G401 (cell line): ENCODE measurements around the gene SELENOT. TPM values are rescaled to one million over a fixed set of nuclear protein-coding genes. Genes with fewer than 3 reads are reported as not detected.
"Not testable (repeated sequence)": the region's sequence is repeated elsewhere in the genome, so short reads cannot be mapped to it uniquely, and the experiment has no call there.

Experiments used
- DNase-seq: peaks from one replicate; pipeline ENCODE4 v3.0.0-alpha.2; 2015; ENCODE audit warnings: low spot score
- in situ Hi-C: cut with HindIII; loops from 2 replicates; pipeline ENCODE4 v1.10.0; 2016; ENCODE audit warnings: low sequenced_read_pairs, mixed read lengths
- total RNA-seq: library from RNA; depleted of rRNA; stranded (reverse); fragments of >200 nt; shearing (Covaris generic); gene quantifications from 2 replicates; pipeline ENCODE4 v1.2.3, GENCODE V29; 2014

The SELENOT gene
- total RNA-seq, 1 experiment from 2014 or later, result 130 TPM

DNA sequence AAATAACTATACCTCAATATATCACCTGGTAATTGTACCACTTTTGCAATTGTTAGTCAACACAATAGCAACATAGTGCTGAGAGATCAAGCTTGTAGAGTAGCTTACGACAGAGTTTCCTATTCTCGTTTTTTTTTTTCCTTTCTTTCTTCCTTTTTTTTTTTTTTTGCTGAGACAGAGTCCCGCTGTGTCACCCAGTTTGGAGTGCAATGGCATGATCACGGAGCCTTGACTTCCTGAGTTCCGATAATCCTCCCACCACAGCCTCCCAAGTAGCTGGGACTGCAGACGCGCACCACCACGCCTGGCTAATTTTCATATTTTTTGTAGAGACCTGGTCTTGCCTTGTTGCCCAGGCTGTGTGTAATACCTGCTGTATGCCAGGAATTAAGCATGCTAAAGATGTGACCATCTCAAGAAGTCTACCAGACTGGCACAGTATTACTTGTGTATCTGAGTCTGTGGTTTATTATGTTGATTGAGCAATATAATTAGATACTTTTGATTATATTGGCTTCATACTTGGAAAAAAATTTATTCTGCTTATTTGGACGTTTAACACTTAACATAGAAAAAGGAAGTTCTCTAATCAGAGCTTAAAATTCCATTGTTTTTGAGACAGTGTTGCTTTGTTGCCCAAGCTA, 3.0 kb downstream of the SELENOT start:
- DNase-seq, result no peak
- in situ Hi-C loops, result no loop called here

DNA sequence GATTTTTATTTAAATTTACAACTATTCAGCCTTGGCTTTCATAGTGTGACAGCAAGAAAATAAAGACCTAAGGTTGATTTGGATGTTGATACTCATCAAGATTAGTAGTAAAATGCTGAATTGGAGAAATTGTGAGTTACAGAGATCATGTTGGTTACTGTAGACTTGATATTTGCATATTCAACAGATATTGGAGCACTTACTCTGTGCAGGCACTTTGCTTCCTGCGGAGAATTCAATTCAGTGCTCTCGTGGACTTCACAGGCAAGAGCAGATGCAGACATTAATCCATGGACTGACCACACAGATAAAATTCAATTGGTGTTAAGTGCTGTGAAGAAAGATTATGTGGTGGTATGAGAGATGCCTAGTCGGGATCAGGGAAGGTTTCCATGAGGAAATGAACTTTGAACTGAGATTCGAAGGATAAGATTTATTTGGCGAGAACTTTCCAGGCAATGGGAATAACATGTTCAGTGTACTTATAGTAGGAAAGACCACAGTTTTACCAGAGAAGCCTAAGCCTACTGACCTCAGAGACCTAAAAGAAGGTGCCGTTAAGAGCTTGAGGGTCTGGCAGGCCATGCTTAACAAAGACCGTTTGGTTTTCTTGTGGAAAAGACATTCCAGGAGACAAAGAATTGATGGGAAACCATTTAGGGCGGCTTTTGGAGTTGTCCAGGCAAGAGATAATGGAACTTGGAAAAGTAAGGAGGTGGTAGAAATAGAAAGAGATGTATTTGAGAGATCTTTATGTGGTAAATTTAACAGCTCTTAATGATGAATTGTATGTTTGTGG, 4.3 kb downstream of the SELENOT start:
- in situ Hi-C loops, result no loop called here
- DNase-seq, result no peak

DNA sequence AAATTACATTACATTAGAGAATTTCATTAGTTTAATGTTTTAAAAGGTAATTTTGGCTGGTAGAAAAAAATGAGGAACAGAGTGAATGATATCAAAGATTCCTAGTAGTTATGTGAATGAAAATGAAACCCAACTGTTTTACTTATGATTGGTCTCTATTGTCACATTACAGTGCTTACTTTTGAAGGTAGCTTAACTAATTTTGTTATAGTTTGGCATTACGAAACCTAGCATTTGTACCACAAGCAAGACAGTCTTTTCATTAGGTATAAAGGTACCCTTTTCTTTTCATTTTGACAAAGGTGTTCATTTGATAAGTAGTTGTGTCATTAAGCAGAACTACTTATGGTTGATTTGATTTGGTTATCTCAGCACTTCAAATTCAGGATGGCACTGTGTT, 6.9 kb downstream of the SELENOT start:
- no peak for DNase-seq
- in situ Hi-C loops, result no loop called here

DNA sequence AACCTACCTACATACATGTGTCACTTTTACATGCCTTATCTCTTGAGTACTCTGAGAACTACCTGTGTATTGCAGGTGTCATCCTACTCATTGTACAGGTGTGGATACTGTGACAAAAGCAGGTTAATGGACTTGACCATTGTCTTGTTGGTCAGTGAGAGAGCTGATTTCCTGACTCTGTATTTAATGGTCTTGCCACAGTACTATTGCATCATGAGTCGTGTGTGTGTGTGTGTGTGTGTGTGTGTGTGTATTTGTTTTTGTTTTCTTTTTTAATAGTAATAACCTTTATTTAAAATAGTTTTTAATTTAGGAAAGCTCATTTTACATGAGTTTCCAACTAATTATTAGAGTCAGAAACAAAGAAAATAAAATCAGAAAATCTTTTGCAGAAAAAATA, 7.7 kb downstream of the SELENOT start:
- in situ Hi-C loops, result no loop called here
- DNase-seq, result no peak

DNA sequence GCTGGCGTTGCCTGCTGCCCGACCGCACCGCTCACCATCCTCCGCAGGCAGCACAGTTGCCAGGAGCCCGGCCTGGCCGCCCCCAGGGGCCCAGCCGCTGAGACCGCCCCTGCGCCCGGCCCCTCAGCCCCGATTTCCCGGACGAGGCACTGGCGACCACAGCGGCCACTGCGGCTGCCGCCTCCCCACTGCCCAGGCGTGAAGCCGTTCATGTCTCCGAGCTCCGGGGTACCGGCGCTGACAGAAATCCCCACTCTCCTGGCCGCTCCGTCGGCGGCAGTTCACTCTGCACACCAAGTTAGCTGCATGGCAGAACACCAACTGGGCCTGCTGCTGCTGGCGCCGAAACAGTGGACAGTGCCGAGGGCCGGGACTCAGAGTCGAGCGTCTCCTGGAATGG, 8.5 kb downstream of the SELENOT start:
- no peak for DNase-seq
- in situ Hi-C loops, result no loop called here

DNA sequence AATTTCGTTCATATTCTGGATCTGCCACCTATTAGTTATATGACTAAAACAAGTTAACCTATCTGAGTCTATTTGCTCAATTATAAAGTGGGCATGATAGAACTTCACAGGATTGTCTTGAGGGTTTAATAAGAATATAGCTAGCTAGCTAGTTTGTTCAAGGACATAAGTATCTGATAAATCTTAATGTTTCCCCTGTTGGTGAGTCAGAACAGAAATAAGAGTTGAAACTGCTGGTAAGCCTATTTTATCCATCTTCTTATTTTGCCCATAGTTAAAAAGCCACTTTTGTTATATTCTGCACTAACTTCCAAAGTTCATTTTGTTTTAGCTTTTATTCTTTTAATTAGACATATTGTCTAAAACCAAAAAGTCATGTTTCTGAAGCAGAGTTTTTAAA, 9.4 kb downstream of the SELENOT start:
- DNase-seq, result no peak
- in situ Hi-C loops, result no loop called here

DNA sequence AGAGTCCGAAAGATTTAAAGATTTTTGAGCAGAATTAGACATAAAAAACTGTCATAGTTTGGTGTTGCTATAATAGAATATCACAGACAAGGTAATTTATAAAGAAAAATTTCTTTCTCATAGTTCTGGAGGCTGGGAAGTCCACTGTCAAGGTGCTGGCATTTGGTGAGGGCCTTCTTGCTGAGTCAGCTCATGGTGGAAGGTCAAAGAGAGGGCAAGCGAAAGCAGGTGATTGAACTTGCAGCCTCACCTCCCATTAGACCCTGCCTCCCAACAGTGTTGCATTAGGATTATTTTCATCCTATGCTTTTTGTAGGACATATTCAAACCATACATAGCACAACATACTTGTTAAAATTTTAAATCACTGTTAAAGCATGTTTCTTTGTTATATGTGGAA, 9.9 kb downstream of the SELENOT start:
- DNase-seq, result no peak
- in situ Hi-C loops, result no loop called here

DNA sequence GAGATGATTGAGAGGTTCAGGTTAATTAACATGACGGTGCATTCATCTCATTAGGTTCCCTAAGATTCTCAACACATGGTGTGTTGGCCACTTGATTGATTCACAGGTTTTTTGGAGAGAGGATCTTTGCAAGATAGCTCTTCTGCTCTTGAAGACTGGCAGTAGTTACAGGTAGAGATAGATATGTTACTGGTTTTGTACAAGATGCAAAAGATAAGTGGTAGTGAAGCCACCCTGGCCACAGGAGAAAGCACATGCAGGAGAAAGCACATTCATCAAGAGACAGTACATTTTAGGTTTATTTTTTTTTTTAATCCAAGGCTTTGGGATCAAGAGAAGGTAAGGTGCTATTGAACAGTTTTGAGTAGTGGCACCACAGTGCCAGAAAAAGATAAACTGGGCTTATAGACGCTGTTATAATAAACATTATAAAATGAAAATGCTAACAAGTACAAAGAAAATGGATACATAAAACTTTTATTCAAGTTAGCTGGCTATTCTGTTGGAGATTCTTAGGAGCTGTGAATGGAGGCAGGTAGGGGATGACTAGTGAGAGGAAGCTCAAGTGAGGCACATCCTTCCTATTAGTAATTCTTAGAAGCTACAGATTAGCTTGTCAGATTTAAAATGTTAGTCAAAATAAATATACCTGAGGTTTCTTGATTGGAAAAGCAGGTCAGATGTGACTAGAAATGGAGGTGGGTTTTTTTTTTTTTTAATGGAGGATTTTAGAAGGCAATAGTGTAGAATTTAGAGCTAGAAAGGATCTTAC, 10.8 kb downstream of the SELENOT start:
- no peak for DNase-seq
- in situ Hi-C loops, result no loop called here

DNA sequence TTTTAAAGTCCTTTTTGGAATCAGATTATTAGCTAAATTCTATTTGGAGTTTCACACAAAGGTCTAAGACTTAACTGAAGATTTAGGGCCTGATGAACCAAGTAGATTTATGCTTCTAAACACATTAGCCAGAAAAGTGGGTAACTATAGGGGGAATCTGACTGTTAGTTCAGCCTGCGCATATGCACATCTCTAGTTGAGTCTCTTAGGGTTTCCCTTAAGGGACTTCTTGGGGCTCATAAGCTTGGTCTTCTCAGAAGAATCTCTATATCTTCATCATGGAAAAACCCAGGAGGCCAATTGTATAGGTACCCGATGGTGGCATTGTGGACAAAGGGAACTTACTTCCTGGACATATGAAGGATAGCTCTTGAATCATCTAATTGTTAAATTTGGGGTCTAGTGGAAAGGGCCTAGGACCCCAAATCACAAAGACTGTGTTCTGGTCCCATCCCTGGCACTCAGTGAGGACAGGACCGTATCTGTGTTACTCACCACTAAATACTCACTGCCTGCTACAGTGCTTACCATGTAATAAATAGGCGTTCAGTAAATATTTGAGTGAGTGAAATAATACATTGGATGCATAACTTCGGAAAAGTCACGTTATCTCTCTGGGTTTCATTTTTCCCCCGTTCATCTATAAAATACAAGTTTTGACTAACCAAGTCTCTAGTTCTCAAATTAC, 17.0 kb downstream of the SELENOT start:
- in situ Hi-C loops, result no loop called here
- no peak for DNase-seq

DNA sequence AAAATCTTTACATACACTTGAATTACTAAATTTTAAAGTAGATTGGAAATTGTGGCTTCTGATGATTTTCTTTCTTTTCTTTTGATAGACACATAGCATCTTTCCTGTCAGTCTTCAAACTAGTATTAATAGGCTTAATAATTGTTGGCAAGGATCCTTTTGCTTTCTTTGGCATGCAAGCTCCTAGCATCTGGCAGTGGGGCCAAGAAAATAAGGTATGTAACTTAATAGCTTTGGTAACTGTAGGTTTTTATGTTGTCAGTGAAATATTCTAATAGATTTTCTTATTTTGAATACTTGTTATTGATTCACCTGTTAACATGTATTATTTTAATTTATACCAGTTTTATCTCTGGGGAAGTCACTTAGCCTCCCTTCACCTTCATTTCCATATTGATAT, 19.8 kb downstream of the SELENOT start:
- in situ Hi-C loops, DNase-seq: not testable (repeated sequence)

DNA sequence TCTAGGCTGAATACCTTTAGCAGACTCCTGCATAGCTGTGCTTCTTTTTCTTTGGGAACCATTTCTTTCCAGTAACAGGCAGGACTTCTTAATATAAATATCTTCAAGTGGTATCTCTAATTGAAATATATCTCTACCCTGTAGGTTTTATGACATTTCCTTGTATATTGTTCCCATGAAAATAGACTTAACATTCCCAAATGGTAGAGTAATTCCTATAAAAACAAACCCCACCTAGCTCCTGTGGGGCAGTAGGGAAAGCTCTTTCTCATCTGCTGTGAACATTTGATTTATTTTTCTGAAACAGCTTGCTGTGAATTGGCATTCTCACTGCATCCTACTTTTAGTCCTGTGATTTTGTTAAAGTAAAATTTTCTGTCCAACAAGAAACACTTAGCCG, 20.8 kb downstream of the SELENOT start:
- in situ Hi-C loops, result no loop called here
- no peak for DNase-seq

DNA sequence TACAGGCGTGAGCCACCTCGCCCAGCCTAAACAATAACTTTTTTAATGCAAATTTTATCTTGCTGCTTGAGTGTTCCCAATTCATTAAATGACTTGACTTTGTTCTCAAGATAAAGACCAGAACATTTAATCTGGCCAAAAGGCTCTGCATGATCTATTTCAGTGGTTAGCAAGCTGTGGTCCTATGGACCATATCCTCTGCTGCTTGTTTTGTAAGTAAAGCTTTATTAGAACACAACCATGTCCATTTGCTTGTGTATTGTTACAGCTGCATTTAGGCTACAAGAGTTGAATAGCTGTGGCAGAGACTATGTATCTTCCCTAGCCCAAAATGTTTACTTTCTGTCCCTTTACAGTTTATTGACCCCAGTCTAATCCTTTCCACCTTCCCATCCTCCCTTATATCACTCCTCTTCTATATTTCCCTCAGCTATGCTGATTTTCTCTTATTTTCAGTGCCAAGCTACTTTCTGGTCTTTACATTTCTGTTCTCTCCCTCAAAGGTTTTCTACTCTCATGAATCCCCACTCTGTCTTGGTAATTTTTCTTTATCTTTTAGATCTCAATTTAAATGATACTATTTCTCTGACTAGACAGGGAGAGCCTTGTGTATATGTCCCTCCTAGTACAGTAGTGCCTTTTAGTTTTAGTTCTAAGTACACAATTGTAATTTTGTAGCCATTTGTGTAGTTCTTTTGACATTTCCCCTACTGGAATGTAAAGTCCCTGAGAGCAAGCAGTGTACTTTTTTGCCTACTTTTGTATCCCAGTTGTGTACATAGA, 23.2 kb downstream of the SELENOT start:
- DNase-seq, result no peak
- in situ Hi-C loops, result no loop called here

DNA sequence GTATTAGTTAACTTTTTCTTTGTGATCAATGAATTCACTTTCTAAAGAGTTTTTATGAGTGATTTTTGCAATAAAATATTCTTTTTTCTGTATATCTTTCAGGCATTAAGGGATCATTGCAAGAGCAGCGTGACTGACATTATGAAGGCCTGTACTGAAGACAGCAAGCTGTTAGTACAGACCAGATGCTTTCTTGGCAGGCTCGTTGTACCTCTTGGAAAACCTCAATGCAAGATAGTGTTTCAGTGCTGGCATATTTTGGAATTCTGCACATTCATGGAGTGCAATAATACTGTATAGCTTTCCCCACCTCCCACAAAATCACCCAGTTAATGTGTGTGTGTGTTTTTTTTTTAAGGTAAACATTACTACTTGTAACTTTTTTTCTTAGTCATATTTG, 24.4 kb downstream of the SELENOT start:
- in situ Hi-C loops, result no loop called here
- no peak for DNase-seq

DNA sequence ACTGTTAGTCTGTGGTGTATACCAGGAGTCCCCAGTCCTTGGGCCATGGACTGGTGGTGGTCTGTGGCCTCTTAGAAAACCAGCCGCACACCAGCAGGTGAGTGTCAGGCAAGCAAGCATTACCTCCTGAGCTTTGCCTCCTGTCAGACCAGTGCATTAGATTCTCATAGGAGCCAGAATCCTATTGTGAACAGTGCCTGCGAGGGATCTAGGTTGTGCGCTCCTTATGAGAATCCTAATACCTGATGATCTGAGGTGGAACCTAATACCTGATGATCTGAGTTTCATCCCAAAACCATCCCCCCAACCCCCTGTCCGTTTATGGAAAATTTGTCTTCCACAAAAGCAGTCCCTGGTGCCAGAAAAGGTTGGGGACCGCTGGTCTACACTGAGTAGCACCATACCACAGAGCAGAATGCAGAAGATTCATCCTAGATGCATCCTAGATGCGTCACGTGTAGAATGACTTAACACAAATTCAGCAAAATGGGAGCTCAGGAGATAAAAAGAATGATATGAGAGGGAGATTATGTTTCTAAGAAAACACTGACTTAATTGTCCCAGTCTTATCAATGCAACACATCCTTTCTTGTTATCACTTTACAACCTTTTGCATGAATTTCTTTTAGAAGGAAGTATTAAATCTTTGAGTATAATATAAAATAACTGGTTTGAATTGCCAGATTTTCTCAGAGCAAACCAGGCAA, 28.5 kb downstream of the SELENOT start:
- DNase-seq, result no peak
- in situ Hi-C loops, result no loop called here

DNA sequence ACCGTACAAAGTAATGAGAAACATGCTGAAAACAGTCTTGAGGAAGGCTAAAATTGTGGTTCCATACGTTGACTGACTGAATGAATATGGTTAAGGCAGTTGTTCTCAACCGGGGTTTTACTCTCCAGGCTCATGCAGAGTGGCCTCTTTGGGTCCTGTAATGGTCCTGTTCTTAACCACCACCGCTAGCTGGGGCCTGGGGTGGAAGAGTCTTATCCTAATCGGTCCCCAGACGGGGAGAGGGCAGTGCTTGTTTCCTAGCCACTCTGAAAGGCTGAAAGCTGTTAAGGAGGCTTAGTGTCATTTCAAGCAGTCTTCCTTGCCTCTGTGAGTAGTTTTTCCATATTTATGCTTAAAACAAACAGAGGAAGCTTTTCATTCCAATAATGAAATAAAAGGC, 32.0 kb downstream of the SELENOT start:
- in situ Hi-C loops, result no loop called here
- no peak for DNase-seq

DNA sequence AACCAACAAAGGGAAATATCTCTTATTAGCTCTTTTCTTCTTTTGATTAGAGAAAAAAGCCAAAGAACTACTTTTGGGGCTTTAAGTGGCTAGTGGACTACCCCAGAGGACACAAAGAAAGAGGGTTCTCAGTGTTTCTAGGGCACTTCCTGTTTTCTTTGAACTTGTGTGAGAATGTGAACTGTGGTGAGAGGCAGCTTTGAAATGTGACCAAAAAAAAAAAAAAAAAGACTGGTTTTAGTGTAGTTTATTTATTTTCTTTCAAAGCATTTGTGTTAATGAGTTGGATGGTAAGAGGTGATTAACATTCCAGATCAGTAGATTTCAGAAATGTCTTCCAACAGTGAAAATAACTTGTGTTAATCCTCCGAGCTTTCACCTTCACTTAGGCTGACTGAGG, 32.4 kb downstream of the SELENOT start:
- in situ Hi-C loops, result no loop called here
- no peak for DNase-seq

DNA sequence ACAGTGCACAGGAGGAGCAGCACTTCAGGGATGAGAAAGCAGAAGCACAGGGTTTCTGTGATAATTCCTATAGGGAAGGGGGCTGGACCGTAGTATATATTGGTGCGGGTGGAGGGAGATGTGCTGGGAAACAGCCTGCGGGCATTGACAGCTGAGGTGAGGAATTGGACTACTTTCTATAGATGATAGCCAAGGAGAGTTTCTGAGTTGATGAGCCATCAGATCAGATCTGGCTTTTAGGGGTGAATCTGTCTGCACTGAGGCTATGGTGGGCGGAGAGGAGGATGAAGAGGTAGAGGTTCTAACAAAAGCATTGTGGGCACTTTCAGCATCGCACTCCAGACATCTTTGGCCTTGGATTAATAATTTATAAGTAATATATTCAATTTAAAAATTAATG, 33.1 kb downstream of the SELENOT start:
- no peak for DNase-seq
- in situ Hi-C loops, result no loop called here

DNA sequence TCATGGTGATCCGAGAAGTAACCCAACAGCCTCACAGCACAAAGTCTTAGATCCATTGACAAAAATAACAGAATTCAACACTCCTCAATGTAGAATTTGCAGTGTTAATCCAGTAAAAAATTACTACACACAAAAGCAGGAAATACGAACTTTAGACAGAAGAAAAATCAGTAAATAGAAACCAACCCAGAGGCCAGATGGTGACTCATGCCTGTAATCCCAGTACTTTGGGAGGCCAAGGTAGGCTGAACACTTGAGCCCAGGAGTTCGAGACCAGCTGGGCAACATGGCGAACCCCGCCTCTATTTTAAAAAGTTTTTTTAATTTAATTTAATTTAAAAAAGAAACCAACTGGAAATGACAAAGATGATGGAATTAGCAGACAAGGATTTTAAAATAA, 36.1 kb downstream of the SELENOT start:
- no peak for DNase-seq
- in situ Hi-C loops, result no loop called here
